Transverse colon (tissue), 4 donors: Measurements from ENCODE around the gene FOSL1. TPM values are rescaled to one million over a fixed set of nuclear protein-coding genes. Genes with fewer than 3 reads are reported as not detected.
A peak's percentile ranks its signal among the peaks of the same experiment; 100 is the strongest.

Experiments
- DNase-seq: peaks from one replicate; pipeline ENCODE4 v3.0.0-alpha.2; 2019
- H3K27ac ChIP-seq, 4 donors: fragments of 200-600 bp; sonication (generic); 2 replicates each; pipeline ENCODE4 v1.5.1; 2016 to 2018; ENCODE audit warnings: inconsistent platforms in 4 of 4
- H3K27me3 ChIP-seq: fragments of 200-600 bp; sonication (generic); 2 replicates; pipeline ENCODE4 v1.5.1; 2017; ENCODE audit warnings: inconsistent platforms
- H3K36me3 ChIP-seq, 4 donors: fragments of 200-600 bp; sonication (generic); 2 replicates each; pipeline ENCODE4 v1.5.1; 2017 to 2019; ENCODE audit warnings: inconsistent platforms in 4 of 4
- H3K4me1 ChIP-seq, 4 donors: fragments of 200-600 bp; sonication (generic); 2 replicates each; pipeline ENCODE4 v1.5.1; 2017 to 2020; ENCODE audit warnings: inconsistent platforms in 4 of 4
- H3K4me3 ChIP-seq, 4 donors: fragments of 200-600 bp; sonication (generic); 1 replicate in 1 of 4; 2 replicates in 3 of 4; pipeline versions ENCODE4 v1.5.1 to v1.6.1; 2017 to 2019; ENCODE audit warnings: inconsistent platforms in 4 of 4
- H3K9me3 ChIP-seq, 2 donors: fragments of 200-600 bp; sonication (generic); 2 replicates each; pipeline ENCODE4 v1.5.1; 2017 to 2019; ENCODE audit warnings: inconsistent platforms in 2 of 2
- CTCF ChIP-seq, 5 experiments: fragments of 200-600 bp in 3 of 5; fragments of 450-650 bp in 2 of 5; sonication (generic) in 3 of 5; IDR thresholded peaks; 1 replicate in 2 of 5; 2 replicates in 3 of 5; pipeline ENCODE4 v1.5.1; 2016 to 2017; ENCODE audit warnings: antibody characterized with exemption in 5 of 5, inconsistent platforms in 3 of 5, mild to moderate bottlenecking in 2 of 5, moderate library complexity in 1 of 5
- EP300 ChIP-seq: sonication (generic); formaldehyde crosslinking; IDR thresholded peaks from one replicate; pipeline ENCODE4 v1.6.1; 2017; ENCODE audit warnings: antibody characterized with exemption, low read depth
- POLR2A ChIP-seq: fragments of 450-650 bp; IDR thresholded peaks from one replicate; pipeline ENCODE4 v1.6.1; 2016; ENCODE audit warnings: antibody characterized with exemption, mild to moderate bottlenecking, moderate library complexity
- POLR2AphosphoS5 ChIP-seq, 3 donors: sonication (generic); formaldehyde crosslinking; IDR thresholded peaks; one replicate each; pipeline ENCODE4 v1.6.1; 2016; ENCODE audit warnings: antibody characterized with exemption in 3 of 3
- WGBS, 2 donors: methylation state at CpG; one replicate each; pipeline ENCODE4 v1.1.5; 2018; ENCODE audit warnings: low coverage in 1 of 2; 5-methylcytosine and 5-hydroxymethylcytosine counted together
- in situ Hi-C, 4 donors: fragments of 200-750 bp; cut with MboI; loops; one replicate each; pipeline versions ENCODE4 v1.15.0 to v1.15.1; 2017; ENCODE audit warnings: low sequenced_read_pairs in 3 of 4, low pct_ligation_motif_present in 1 of 4, low pct_unique_long_range_greater_than_20kb in 1 of 4
- intact Hi-C: fragments of 100-400 bp; cut with DNase I; formaldehyde crosslinking; loops from one replicate; pipeline ENCODE4 v1.15.1; 2023; ENCODE audit warnings: low total_unique reads
- total RNA-seq, 4 donors: library from RNA; depleted of rRNA; stranded (reverse); fragments of >200 nt; gene quantifications; one replicate each; pipeline ENCODE4 v1.1.0, GENCODE V29; 2016

Gene FOSL1
- total RNA-seq, 4 donors from 2014 or later = 1.2 to 11.6 TPM; not detected in 2

- Histone ChIP-seq H3K36me3 (peaks cover 0 to 15% (median 6%) of the 10 kb centered on the region in 4 donors), H3K4me1 (peaks cover 9 to 34% (median 18%) of the 10 kb centered on the region in 4 donors)
Measured at GRCh38 chr11:65868907-65869306, 31.3 kb downstream of the FOSL1 start.

GRCh38 chr11:65868076-65868667 lies 32.0 kb downstream of the FOSL1 start:
- H3K9me3 ChIP-seq = no peaks in the 10 kb centered on the region
- intact Hi-C loops = no loop called here
- H3K4me1 ChIP-seq = peaks cover 8 to 30% (median 15%) of the 10 kb centered on the region in 4 donors
- no peaks in the 10 kb centered on the region for H3K27me3 ChIP-seq
- peaks cover 0 to 20% (median 9%) of the 10 kb centered on the region in 4 donors for H3K36me3 ChIP-seq
- 83% methylated on average over 18 of the region's 19 CpGs; no CpG with 5 or more reads in 1 of the 2 donors for WGBS, 2 donors
- no peak overlapping the region for H3K27ac ChIP-seq
- in situ Hi-C loops = no loop called here
- DNase-seq = no peak
- no peak overlapping the region for H3K4me3 ChIP-seq
- TF ChIP-seq POLR2AphosphoS5 (IDR thresholded peaks at IDR 0.05) (no peak), CTCF (IDR thresholded peaks at IDR 0.05) (no peak), POLR2A (no peak), EP300 (no peak)

More at GRCh38 chr11:65868907-65869306, 31.3 kb downstream of the FOSL1 start:
- H3K27me3 ChIP-seq = no peaks in the 10 kb centered on the region
- intact Hi-C loops (no loop called here), in situ Hi-C loops (no loop called here)
- TF ChIP-seq POLR2AphosphoS5 (IDR thresholded peaks at IDR 0.05) (no peak), POLR2A (peak; percentile 18)
- DNase-seq = no peak
- H3K27ac ChIP-seq = no peak overlapping the region
- no peaks in the 10 kb centered on the region for H3K9me3 ChIP-seq
- 90 to 92% methylated on average over 2 to 3 of the region's 3 CpGs for WGBS, 2 donors
- H3K4me3 ChIP-seq = no peak overlapping the region

- peaks cover 0 to 20% (median 9%) of the 10 kb centered on the region in 4 donors for H3K36me3 ChIP-seq
- in situ Hi-C loops = no loop called here
Measured at GRCh38 chr11:65867284-65868071, 32.7 kb downstream of the FOSL1 start.

GRCh38 chr11:65866509-65867283 lies 33.5 kb downstream of the FOSL1 start:
- WGBS, 2 donors = 80 to 100% methylated on average over 1 to 21 of the region's 21 CpGs
- no peak for DNase-seq
- intact Hi-C loops = no loop called here
- H3K27ac ChIP-seq = no peak overlapping the region
- H3K27me3 ChIP-seq = no peaks in the 10 kb centered on the region
- H3K4me3 ChIP-seq = no peak overlapping the region
- in situ Hi-C loops = no loop called here
- TF ChIP-seq POLR2A = no peak
- no peak for TF ChIP-seq CTCF (IDR thresholded peaks at IDR 0.05)
- no peak for TF ChIP-seq EP300
- TF ChIP-seq POLR2AphosphoS5 (IDR thresholded peaks at IDR 0.05) = no peak
- H3K36me3 ChIP-seq = peaks cover 0 to 24% (median 10%) of the 10 kb centered on the region in 4 donors
- peaks cover 7 to 25% (median 20%) of the 10 kb centered on the region in 4 donors for H3K4me1 ChIP-seq
- H3K9me3 ChIP-seq = no peaks in the 10 kb centered on the region

More at GRCh38 chr11:65867284-65868071, 32.7 kb downstream of the FOSL1 start:
- intact Hi-C loops = no loop called here
- Histone ChIP-seq H3K27me3 (no peaks in the 10 kb centered on the region), H3K9me3 (no peaks in the 10 kb centered on the region), H3K4me3 (no peak overlapping the region), H3K27ac (no peak overlapping the region), H3K4me1 (peaks cover 3 to 23% (median 15%) of the 10 kb centered on the region in 4 donors)
- DNase-seq = no peak
- no peak for TF ChIP-seq CTCF (IDR thresholded peaks at IDR 0.05)
- no peak for TF ChIP-seq POLR2AphosphoS5 (IDR thresholded peaks at IDR 0.05)
- TF ChIP-seq POLR2A = no peak
- TF ChIP-seq EP300 = no peak
- 74 to 91% methylated on average over 11 to 28 of the region's 29 CpGs for WGBS, 2 donors
